GM23248 (cell line): ENCODE results near the gene PLCD3. TPM values are rescaled to one million over a fixed set of nuclear protein-coding genes. Genes with fewer than 3 reads are reported as not detected.

Source experiments
- DNase-seq: peaks from one replicate; pipeline ENCODE4 v3.0.0-alpha.2; 2015
- H2AFZ ChIP-seq: fragments of 200-600 bp; sonication (generic); 2 replicates; pipeline ENCODE4 v1.6.1; 2016; ENCODE audit warnings: antibody characterized with exemption
- H3F3A ChIP-seq: fragments of 200-600 bp; sonication (generic); 2 replicates; pipeline ENCODE4 v1.6.1; 2016; ENCODE audit warnings: mild to moderate bottlenecking, antibody characterized with exemption, mixed run types; ENCODE audit not compliant: insufficient read depth
- H3K27ac ChIP-seq: fragments of 200-600 bp; sonication (generic); 2 replicates; pipeline ENCODE4 v1.5.1; 2016; ENCODE audit warnings: mild to moderate bottlenecking
- H3K27me3 ChIP-seq: fragments of 200-600 bp; sonication (generic); replicated peaks from 2 replicates; pipeline ENCODE4 v1.6.1; 2016; ENCODE audit warnings: mild to moderate bottlenecking; ENCODE audit not compliant: insufficient read depth
- H3K36me3 ChIP-seq: fragments of 200-600 bp; sonication (generic); 2 replicates; pipeline ENCODE4 v1.6.1; 2016; ENCODE audit warnings: low read depth, mild to moderate bottlenecking
- H3K4me1 ChIP-seq: fragments of 200-600 bp; sonication (generic); 2 replicates; pipeline ENCODE4 v1.6.1; 2016; ENCODE audit warnings: mild to moderate bottlenecking; ENCODE audit not compliant: insufficient read depth
- H3K4me2 ChIP-seq: fragments of 200-600 bp; sonication (generic); one replicate; pipeline ENCODE4 v1.6.1; 2016; ENCODE audit warnings: mild to moderate bottlenecking; ENCODE audit not compliant: unreplicated experiment
- H3K4me3 ChIP-seq: fragments of 200-600 bp; sonication (generic); 2 replicates; pipeline ENCODE4 v1.5.1; 2016; ENCODE audit warnings: mild to moderate bottlenecking
- H3K79me2 ChIP-seq: fragments of 200-600 bp; sonication (generic); 2 replicates; pipeline ENCODE4 v1.6.1; 2016; ENCODE audit warnings: mild to moderate bottlenecking; ENCODE audit not compliant: insufficient read depth
- H3K9ac ChIP-seq: fragments of 200-600 bp; sonication (generic); 2 replicates; pipeline ENCODE4 v1.6.1; 2016; ENCODE audit warnings: mild to moderate bottlenecking
- H3K9me2 ChIP-seq: fragments of 200-600 bp; sonication (generic); 2 replicates; pipeline ENCODE4 v1.6.1; 2016; ENCODE audit warnings: mixed run types, mild to moderate bottlenecking, moderate library complexity; ENCODE audit not compliant: insufficient read depth
- H3K9me3 ChIP-seq: fragments of 200-600 bp; sonication (generic); one replicate; pipeline ENCODE4 v1.6.1; 2017; ENCODE audit warnings: low read depth
- H4K20me1 ChIP-seq: fragments of 200-600 bp; sonication (generic); 2 replicates; pipeline ENCODE4 v1.6.0; 2016; ENCODE audit not compliant: insufficient read depth
- EZH2 ChIP-seq: fragments of 200-600 bp; sonication (generic); IDR thresholded peaks from 2 replicates; pipeline ENCODE4 v1.6.1; 2018; ENCODE audit warnings: antibody characterized with exemption, mild to moderate bottlenecking; ENCODE audit not compliant: insufficient read depth, poor library complexity, severe bottlenecking
- EZH2phosphoT487 ChIP-seq: fragments of 200-600 bp; sonication (generic); IDR thresholded peaks from 2 replicates; pipeline ENCODE4 v1.6.1; 2018; ENCODE audit warnings: antibody characterized with exemption, moderate library complexity, mild to moderate bottlenecking, low read depth; ENCODE audit not compliant: insufficient read depth
- WGBS, 2 experiments: methylation state at CpG; one replicate each; pipeline ENCODE4 v1.1.6; 2015 to 2017; ENCODE audit warnings: low lambda C conversion rate in 2 of 2, low coverage in 1 of 2; ENCODE audit errors: missing lambda C conversion rate in 2 of 2; 5-methylcytosine and 5-hydroxymethylcytosine counted together
- in situ Hi-C: fragments of 300-500 bp; cut with MboI; formaldehyde crosslinking; loops from 2 replicates; pipeline ENCODE4 v1.15.0; 2020
- polyA plus RNA-seq: library from polyadenylated mRNA; unstranded; fragments of >200 nt; fragmentation: Nextera tagmentation; extraction: Ambion mirVana; gene quantifications from 2 replicates; pipeline ENCODE4 v1.2.1, GENCODE V29; 2016
- total RNA-seq: library from RNA; depleted of rRNA; stranded (reverse); fragments of >200 nt; shearing (Covaris generic); gene quantifications from 2 replicates; pipeline ENCODE4 v1.2.3, GENCODE V29; 2014

PLCD3 gene
- total and polyA plus RNA-seq, 2 experiments from 2014 or later = 17.1 to 30.2 TPM

DNA sequence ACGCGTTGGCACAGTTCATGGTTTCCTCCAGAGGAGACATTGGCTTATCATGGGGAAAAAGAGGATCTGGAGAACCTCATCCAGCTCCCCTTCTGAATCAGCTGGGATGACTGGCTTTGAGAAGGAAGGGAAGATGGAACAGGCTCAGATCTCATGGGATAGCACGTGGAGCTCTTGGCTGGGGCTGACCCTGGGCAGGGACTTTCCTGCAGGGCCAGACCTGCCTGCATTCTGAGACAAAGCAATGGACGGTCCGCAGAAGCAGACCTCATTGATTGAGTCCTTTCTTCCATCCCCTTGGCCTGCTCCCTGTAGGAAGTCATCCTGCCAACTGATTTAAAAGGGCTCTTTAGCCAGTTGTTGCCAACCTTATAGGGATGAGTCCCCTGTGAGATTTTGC is 26.2 kb downstream of the PLCD3 start:
- 57 to 59% methylated on average over 5 of the region's 5 CpGs for WGBS, 2 experiments
- Histone ChIP-seq H3K9me3 (no peaks in the 10 kb centered on the region), H3F3A (peaks cover 12% of the 10 kb centered on the region), H3K4me3 (no peak overlapping the region), H3K4me1 (0 out of 2 replicates have a peak, but pooled peaks cover 7% of the 10 kb centered on the region), H4K20me1 (no peaks in the 10 kb centered on the region), H2AFZ (no peak overlapping the region), H3K9ac (no peak overlapping the region), H3K36me3 (peaks cover 20% of the 10 kb centered on the region), H3K9me2 (no peaks in the 10 kb centered on the region), H3K79me2 (no peaks in the 10 kb centered on the region), H3K4me2 (no peak overlapping the region), H3K27ac (no peak overlapping the region), H3K27me3 (no peaks in the 10 kb centered on the region)
- TF ChIP-seq EZH2 (no peak), EZH2phosphoT487 (no peak)
- in situ Hi-C loops = no loop called here
- no peak for DNase-seq

DNA sequence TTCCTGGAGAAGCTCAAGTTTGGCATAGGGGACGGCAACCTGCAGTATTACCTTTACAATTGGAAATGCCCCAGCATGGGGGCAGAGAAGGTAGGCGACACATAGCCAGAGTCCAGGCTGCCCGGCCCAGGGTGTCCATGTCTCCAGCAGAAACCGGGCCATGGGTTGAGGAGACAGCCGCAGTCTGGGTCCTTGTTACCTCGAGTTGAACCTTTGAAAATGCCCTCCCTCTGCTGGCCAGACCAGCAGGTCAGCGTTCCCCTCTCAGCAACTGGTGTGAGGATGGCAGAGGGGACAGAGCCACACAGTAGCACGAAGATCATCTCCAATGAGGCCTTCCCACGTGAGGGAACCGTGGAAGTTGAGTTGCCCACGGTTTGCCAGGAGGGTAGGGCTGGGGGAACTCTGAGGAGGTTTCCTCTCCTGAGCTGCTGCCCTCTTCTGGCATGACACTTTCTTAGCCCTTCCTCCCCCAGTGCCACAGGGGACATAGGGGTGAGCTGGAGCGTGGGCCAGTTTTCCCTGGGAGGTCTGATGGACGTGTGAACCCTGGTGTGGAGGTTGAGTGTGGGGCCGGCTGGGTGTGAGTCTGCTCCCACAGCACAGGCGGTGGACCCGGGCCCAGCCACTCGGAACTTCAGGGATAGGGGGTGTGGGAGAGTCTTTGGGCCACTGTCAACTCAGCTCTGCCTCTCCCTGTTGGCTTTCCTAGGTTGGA is 27.2 kb downstream of the PLCD3 start:
- H3K79me2 ChIP-seq = no peaks in the 10 kb centered on the region
- 0 out of 2 replicates have a peak, but pooled peaks cover 7% of the 10 kb centered on the region for H3K4me1 ChIP-seq
- H3K4me2 ChIP-seq = no peak overlapping the region
- no peak overlapping the region for H3K9ac ChIP-seq
- no peak overlapping the region for H2AFZ ChIP-seq
- H3K4me3 ChIP-seq = no peak overlapping the region
- peaks cover 23% of the 10 kb centered on the region for H3K36me3 ChIP-seq
- in situ Hi-C loops = no loop called here
- no peaks in the 10 kb centered on the region for H3K27me3 ChIP-seq
- H3F3A ChIP-seq = 0 out of 2 replicates have a peak, but pooled peaks cover 8% of the 10 kb centered on the region
- no peaks in the 10 kb centered on the region for H4K20me1 ChIP-seq
- TF ChIP-seq EZH2phosphoT487 = no peak
- no peak for TF ChIP-seq EZH2
- no peaks in the 10 kb centered on the region for H3K9me2 ChIP-seq
- no peak for DNase-seq
- no peak overlapping the region for H3K27ac ChIP-seq
- WGBS, 2 experiments = 73 to 83% methylated on average over 14 to 17 of the region's 17 CpGs
- no peaks in the 10 kb centered on the region for H3K9me3 ChIP-seq

DNA sequence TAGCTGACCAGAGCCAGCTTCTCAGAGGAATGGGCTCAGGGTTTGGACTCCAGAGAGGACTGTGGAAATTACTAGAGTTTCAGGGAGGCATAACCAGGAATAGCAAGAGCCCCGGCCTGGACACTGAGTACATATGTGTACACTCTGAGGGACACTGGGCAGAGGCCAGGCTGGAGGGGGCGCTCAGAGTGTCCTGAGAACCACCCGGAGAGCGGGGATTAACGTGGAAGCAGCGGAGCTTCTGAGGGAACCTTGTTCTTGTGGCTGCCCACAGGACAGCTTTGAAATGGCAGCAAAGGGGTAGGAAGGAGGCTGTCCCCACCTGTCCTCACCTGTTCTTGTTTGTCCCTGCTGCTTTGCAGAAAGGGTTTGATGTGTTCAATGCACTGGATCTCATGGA is 27.8 kb downstream of the PLCD3 start:
- TF ChIP-seq EZH2phosphoT487 = no peak
- TF ChIP-seq EZH2 = no peak
- Histone ChIP-seq H3F3A (0 out of 2 replicates have a peak, but pooled peaks cover 8% of the 10 kb centered on the region), H3K4me3 (no peak overlapping the region), H4K20me1 (no peaks in the 10 kb centered on the region; the same call in 1 of the 2 replicates), H3K27me3 (no peaks in the 10 kb centered on the region), H3K79me2 (no peaks in the 10 kb centered on the region), H3K4me2 (no peak overlapping the region), H3K36me3 (peaks cover 29% of the 10 kb centered on the region), H3K4me1 (0 out of 2 replicates have a peak, but pooled peaks cover 7% of the 10 kb centered on the region), H3K9me2 (no peaks in the 10 kb centered on the region), H3K9ac (no peak overlapping the region), H3K9me3 (no peaks in the 10 kb centered on the region), H3K27ac (no peak overlapping the region), H2AFZ (no peak overlapping the region)
- in situ Hi-C loops = no loop called here
- 84 to 86% methylated on average over 6 of the region's 6 CpGs for WGBS, 2 experiments
- no peak for DNase-seq

DNA sequence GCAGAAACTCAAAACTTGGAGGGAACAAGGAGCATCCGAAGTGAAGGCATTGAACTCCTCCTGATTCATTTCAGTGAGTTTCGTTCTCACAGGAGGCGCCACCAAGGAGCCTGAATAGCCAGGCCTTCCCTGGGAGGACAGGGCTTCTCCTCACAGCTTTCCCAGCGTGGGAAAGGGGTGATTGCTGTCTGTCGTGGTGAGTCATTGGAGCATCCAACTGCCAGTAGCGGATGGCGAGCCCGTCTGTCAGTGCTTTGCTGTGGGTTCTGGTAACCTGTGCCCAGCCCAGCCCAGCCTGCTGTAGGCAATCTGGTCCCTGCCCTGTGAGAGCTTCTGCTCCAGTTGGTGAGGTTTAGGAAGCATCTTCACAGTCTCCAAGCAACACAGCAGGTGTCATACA is 28.3 kb downstream of the PLCD3 start:
- in situ Hi-C loops = no loop called here

More for the DNA sequence above, 28.3 kb downstream of the PLCD3 start:
- Histone ChIP-seq H3K4me3 (no peak overlapping the region), H2AFZ (no peak overlapping the region), H3K4me1 (0 out of 2 replicates have a peak, but pooled peaks cover 7% of the 10 kb centered on the region), H3K27me3 (no peaks in the 10 kb centered on the region), H4K20me1 (no peaks in the 10 kb centered on the region; the same call in 1 of the 2 replicates), H3K9ac (no peak overlapping the region), H3K9me3 (no peaks in the 10 kb centered on the region), H3K27ac (no peak overlapping the region), H3K9me2 (no peaks in the 10 kb centered on the region), H3K4me2 (no peak overlapping the region), H3K79me2 (no peaks in the 10 kb centered on the region), H3K36me3 (peaks cover 31% of the 10 kb centered on the region), H3F3A (0 out of 2 replicates have a peak, but pooled peaks cover 7% of the 10 kb centered on the region)
- DNase-seq = no peak
- 86 to 91% methylated on average over 8 of the region's 8 CpGs for WGBS, 2 experiments
- TF ChIP-seq EZH2phosphoT487 (no peak), EZH2 (no peak)
